Astrocyte of the hippocampus (primary cell): ENCODE measurements around the gene AHSP.
A peak's percentile ranks its signal among the peaks of the same experiment; 100 is the strongest.
"Not testable (repeated sequence)": the region's sequence is repeated elsewhere in the genome, so short reads cannot be mapped to it uniquely, and the experiment has no call there.

Experiments used
- DNase-seq: peaks from one replicate; pipeline ENCODE4 v3.0.0; 2011; ENCODE audit warnings: low read depth, low spot score

AHSP gene

DNA sequence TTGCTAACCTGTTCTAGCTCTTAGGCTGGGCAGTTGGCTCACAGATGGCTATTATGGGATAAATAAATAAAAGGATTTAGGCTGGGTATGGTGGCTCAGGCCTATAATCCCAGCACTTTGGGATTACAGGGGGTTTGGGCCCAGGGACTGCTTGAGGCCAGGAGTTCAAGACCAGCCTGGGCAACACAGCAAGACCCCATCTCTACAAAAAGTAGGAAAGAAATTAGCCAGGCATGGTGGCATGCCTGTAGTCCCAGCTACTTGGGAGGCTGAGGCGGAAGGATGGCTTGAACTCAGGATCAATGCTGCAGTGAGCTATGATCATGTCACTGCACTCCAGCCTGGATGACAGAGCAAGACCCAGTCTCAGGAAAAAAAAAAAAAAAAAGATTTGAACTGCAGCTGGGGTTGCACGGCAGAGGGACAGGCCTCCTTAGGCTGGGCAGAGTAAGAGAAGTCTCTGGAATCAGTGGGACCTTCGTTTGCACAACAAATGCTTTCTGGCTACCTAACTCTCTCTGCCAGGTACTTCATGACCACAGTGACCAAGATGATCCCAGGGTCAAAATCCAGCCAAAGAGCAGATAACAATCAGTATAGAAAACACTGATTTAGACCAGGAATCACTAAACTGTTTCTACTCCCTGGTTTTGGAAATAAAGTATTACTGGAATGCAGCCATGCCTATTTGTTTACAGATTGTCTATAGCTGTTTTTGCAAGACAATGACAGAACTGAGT, 26.3 kb upstream of the AHSP start:
- no peak for DNase-seq

DNA sequence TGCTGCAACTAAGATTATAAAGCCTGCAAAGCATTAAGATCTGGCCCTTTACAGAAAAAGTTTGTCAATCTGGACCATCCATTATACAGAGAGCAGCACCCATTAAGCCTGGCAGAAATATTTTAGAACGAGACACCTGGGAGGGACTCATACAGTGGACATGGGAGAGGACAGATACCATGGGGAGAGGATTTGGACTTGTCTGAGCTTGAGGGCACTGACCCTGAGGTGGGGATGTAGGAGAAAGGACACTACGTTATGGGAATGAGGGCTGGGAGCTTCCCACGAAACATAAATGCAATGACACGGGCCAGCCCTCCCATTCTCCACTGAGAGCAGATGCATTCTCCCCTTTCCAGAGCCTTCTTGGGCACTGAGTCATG, 25.7 kb upstream of the AHSP start:
- no peak for DNase-seq

DNA sequence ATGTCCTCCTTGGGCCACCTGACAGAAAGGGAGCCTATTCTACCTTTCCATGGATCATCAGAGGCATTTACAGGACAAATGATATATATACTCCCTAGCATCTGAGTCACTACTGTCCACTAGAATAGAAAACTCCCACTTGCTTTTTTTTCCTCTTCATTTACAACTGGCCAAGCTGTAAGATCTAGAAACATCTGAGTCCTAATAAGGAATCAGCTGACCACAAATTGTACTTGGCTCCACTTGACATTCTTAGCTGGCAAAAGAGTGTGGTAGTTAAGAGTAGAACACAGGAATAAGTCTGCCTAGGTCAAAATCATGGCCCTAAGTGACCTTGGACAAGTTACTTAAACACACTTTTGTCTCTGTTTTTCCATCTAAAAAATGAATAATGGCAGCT, 24.7 kb upstream of the AHSP start:
- DNase-seq, result peak; percentile 72

DNA sequence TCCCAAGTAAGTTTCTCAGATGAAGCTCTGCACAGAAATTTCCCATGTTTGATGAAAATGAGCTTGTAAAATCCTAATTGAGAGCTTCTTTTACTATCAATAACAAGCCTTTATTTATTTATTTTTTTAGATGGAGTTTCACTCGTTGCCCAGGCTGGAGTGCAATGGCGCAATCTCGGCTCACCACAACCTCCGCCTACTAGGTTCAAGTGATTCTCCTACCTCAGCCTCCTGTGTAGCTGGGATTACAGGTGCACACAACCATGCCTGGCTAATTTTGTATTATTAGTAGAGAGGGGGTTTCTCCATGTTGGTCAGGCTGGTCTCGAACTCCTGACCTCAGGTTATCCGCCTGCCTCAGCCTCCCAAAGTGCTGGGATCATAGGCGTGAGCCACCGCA, 24.1 kb upstream of the AHSP start:
- not testable (repeated sequence) for DNase-seq

DNA sequence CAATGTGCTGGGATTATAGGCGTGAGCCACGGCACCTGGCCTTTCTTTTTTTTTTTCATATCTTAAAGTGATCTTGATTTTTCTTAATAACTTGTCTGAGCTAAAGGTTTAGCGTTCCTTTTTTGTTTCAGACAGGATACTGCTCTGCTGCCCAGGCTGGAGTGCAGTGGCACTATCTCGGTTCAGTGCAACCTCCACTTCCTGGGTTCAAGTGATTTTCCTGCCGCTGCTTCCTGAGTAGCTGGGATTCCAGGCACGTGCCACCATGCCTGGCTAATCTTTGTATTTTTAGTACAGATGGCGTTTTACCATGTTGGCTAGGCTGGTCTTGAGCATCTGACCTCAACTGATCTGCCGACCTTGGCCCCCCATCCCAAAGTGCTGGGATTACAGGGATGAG, 23.5 kb upstream of the AHSP start:
- DNase-seq, result no peak

- no peak for DNase-seq
Observed at GRCh38 chr16:31505483-31505882, 22.2 kb upstream of the AHSP start.

- no peak for DNase-seq
Observed at GRCh38 chr16:31507617-31507928, 20.1 kb upstream of the AHSP start.

DNA sequence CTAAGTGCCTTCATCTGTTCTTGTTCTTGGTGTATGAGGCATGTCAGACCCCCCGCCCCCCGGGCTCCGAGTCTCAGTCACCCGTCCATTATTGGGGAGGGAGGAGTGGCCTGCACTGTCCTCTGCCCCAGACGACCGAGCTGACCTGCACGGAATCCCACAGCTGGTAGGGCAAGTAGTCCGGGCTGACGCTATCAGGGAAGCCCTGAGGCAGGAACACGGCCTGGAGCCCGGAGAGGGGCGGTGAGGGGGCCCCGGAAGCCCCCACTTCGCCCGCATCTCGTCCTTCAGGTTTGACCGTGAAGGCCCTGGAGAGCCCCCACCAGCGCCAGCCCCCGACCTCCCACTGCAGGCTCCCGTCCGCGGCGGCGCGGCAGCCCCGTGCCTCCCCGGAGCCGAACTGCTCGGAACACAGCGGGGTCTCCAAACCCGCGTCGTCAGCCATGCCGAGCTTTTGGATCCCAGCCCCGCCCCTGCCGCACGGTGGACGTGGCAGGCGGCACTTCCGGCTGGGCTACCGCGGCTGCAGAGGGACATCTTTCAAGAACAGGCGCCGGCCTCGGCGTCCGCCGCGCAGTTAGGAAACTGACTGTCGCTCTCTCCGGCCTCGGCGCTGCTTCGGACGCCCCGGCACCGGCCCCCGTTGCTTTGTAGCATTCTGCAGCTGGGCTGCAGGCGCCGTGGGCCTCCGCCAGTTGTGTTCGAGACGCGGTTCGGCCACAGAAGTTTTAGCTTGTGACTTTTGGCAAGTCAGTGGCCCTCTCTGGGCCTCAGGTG, 19.6 kb upstream of the AHSP start, which contains the start of gene RUSF1:
Gene RUSF1, minus strand, starts transcription at position 463 of the 777 bp plus-strand sequence. Its CDS starts 18 bp downstream, at position 445.
- DNase-seq, result peak; percentile 95

- DNase-seq, result peak; percentile 55
Observed at GRCh38 chr16:31508706-31509195, 18.9 kb upstream of the AHSP start.

DNA sequence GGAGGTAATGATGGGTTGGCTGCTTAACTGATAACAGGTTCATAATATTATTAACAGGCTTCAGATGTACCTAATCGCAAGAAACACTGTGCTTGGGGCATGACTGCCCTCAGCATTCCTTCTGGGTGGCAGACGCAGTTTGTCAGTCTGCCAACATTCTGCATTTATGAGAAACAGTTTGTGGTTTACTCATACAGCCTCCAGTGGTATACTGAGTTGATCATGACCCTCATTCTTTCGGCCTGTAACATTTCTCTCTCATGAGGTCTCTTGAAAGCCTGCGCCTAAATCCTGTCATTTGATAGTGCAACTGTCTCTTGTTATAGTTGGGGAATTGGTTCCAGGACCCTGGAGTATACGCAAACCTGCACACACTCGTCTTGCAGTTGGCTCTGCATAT, 14.6 kb upstream of the AHSP start:
- peak; percentile 86 for DNase-seq

- DNase-seq, result no peak
Observed at GRCh38 chr16:31513884-31514283, 13.8 kb upstream of the AHSP start.

GRCh38 chr16:31517800-31518402, 9.8 kb upstream of the AHSP start:
- DNase-seq, result no peak

GRCh38 chr16:31519759-31520431, 7.8 kb upstream of the AHSP start:
- no peak for DNase-seq

DNA sequence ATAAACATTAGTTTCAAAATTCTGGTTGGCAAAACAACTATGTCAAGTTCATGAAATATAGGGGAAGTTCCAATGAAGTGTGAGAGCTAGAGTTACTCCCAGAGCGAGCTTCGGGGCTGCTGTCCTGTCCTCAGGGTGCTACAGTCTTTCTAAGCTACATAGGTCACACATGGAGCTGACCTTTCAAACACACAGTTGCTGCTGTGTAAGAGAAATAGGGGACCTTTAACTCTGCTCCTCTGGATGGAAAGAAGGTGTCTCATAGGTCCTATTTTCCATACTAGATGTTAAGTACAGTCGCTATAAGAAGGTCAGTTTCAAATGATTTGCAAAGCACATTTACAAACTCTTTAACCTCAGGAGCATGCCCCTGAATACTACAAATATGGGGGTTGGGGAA, 6.3 kb upstream of the AHSP start:
- DNase-seq, result no peak

- DNase-seq, result no peak
Observed at GRCh38 chr16:31522071-31522470, 5.6 kb upstream of the AHSP start.

DNA sequence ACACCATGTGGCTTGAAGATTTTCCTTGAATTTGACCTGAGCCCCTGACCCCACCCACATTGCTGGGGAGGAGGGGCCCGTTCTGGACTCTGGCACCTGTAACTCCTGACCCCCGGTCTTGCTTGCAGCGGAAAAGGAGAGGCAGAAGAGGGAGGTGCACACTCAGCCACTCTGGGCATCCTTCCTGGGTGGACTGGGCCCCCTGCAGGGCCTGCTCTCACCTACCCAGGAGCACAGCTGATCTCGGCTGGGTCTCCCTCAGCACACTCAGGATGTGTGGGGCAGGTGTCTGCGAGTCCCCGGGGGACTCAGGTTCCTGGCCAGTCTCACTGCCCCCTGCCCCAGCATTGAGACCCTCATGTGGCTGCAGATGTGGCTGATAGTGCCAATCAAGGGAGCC, 3.9 kb upstream of the AHSP start:
- DNase-seq, result not testable (repeated sequence)

DNA sequence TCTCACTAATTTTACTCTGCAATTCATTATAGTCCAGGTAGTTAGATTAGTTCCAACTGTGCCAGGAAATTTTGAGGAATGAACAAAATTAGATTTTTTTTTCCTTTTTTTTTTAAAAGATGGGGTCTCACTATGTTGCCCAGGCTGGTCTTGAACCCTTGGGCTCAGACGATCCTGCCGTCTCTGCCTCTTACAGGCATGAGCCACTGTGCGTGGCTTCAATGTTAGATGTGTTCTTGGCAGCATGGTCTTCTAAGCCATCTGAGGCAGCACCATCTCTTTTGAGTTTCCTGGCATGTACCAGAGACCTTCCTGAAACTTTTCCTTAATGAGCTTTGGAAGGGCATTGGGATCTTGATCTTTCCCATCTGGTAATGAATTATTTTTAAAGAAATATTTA, 2.6 kb upstream of the AHSP start:
- DNase-seq, result no peak

DNA sequence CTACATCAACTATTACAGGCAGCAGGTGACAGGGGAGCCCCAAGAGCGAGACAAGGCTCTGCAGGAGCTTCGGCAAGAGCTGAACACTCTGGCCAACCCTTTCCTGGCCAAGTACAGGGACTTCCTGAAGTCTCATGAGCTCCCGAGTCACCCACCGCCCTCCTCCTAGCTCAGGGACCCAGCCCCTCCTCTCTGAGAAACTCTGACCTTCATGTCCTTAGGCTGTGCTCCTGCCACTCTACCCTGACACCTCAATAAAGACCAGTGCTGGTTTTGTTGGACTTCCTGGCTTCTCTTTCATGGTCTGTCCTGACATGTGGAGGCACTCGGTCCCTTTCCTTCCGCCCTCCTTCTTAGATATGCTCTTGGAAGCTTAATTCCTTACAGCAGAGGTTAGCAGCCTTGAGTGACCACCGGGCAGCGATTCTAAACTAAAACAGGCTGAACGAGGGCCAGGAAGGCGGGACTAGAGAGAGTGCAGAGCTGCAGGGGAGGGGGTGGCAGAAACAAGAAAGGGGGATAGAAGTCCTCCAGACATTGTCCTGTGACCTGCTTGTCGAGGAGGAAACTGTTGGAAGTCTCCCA, 915 bp downstream of the AHSP start:
- DNase-seq, result no peak

DNA sequence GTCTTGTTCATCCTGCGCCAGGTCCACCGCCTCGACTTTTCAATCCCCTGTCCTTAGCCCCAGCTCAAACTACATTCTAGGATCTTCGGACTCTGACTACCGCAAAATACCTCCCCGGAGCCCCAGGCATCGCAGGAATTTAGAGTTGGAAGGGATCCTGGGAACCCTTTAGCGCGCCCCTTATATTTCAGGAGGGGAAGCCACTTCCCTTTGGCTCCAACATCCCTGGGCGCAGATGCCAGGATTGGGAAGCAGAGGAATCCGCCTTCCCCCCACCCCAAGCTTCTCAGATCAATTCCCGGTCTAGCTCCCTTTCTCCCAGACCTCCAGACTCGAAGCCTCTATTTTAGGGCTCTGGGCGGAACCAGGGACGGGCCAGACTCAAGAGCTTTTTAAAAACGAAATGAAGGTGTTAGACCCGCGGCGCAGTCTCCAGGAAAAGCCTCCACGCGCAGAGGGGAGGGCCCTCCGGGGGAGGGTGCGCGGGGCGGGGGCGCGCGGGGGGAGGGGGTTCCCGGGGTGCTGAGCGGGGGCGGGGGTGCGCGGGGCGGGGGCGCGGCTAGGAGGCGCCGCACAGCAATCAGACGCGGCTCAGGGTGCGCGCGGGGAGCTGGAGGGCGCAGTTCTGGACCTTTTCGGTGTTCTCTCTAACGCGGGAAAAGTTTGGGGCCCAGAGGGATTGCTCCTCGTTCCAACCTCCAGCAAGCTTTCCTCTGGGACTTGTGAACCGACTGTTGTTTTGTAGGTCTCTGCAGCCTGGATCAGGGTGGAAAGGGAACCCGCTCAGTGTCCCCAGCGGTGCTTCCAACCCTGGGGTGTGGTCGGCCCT, 1.6 kb downstream of the AHSP start:
- peak; percentile 94 for DNase-seq

- no peak for DNase-seq
Observed at GRCh38 chr16:31529937-31530312, 2.2 kb downstream of the AHSP start.

- no peak for DNase-seq
Observed at GRCh38 chr16:31530405-31530804, 2.7 kb downstream of the AHSP start.
